Suprapubic skin (tissue), 3 donors: ENCODE measurements around the gene APBA3.

Experiments
- EP300 ChIP-seq: sonication (generic); formaldehyde crosslinking; IDR thresholded peaks from one replicate; pipeline ENCODE4 v1.6.1; 2017; ENCODE audit warnings: antibody characterized with exemption
- POLR2A ChIP-seq, 2 donors: fragments of 450-650 bp; IDR thresholded peaks; one replicate each; pipeline ENCODE4 v1.6.1; 2017; ENCODE audit warnings: antibody characterized with exemption in 2 of 2, mild to moderate bottlenecking in 2 of 2, moderate library complexity in 2 of 2
- TF ChIP-seq, protein P1 (sequence below), 2 donors: fragments of 200-600 bp in 1 of 2; fragments of 450-650 bp in 1 of 2; sonication (generic) in 1 of 2; IDR thresholded peaks; one replicate each; pipeline ENCODE4 v1.5.1; 2016 to 2019; ENCODE audit warnings: antibody characterized with exemption in 2 of 2, mild to moderate bottlenecking in 1 of 2, moderate library complexity in 1 of 2

GRCh38 chr19:3770136-3770999, 8.9 kb upstream of the APBA3 start:
- TF ChIP-seq, protein P1, sequence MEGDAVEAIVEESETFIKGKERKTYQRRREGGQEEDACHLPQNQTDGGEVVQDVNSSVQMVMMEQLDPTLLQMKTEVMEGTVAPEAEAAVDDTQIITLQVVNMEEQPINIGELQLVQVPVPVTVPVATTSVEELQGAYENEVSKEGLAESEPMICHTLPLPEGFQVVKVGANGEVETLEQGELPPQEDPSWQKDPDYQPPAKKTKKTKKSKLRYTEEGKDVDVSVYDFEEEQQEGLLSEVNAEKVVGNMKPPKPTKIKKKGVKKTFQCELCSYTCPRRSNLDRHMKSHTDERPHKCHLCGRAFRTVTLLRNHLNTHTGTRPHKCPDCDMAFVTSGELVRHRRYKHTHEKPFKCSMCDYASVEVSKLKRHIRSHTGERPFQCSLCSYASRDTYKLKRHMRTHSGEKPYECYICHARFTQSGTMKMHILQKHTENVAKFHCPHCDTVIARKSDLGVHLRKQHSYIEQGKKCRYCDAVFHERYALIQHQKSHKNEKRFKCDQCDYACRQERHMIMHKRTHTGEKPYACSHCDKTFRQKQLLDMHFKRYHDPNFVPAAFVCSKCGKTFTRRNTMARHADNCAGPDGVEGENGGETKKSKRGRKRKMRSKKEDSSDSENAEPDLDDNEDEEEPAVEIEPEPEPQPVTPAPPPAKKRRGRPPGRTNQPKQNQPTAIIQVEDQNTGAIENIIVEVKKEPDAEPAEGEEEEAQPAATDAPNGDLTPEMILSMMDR (IDR thresholded peaks at IDR 0.05), result no peak
- TF ChIP-seq POLR2A (IDR thresholded peaks at IDR 0.05) (no peak), EP300 (no peak)
